ENCODE measurements around the gene MED29. TPM values are rescaled to one million over a fixed set of nuclear protein-coding genes. Genes with fewer than 3 reads are reported as not detected.
A peak's percentile ranks its signal among the peaks of the same experiment; 100 is the strongest.

The MED29 gene
- total and polyA plus RNA-seq, 2 of the 13 experiments (the other 11 are each of a cell fraction or from before 2014, with no cell fraction given), result 14.0 to 19.7 TPM

GRCh38 chr19:39410017-39410830, 19.0 kb downstream of the MED29 start (continued):
- TF ChIP-seq ARNTL (CRISPR knock-in tag; IDR thresholded peaks at IDR 0.05) (no peak), RARG (CRISPR knock-in tag; IDR thresholded peaks at IDR 0.05; ENCODE audit: low read depth) (no peak), FOXK2 (IDR thresholded peaks at IDR 0.05) (no peak), DDIT3 (CRISPR knock-in tag; IDR thresholded peaks at IDR 0.05) (no peak), ZNF572 (CRISPR knock-in tag; IDR thresholded peaks at IDR 0.05) (no peak), POLR2A (IDR thresholded peaks at IDR 0.05; ENCODE audit: insufficient read depth in 1 of 2, low read depth in 2 of 2, low read length in 2 of 2) (peak; percentile 21 to 51; a peak in 2 of 4 replicates), JDP2 (CRISPR knock-in tag; IDR thresholded peaks at IDR 0.05; ENCODE audit: borderline replicate concordance) (no peak), HNF1B (CRISPR knock-in tag; IDR thresholded peaks at IDR 0.05) (no peak), ZNF407 (CRISPR knock-in tag; IDR thresholded peaks at IDR 0.05; ENCODE audit: not compliant biosample characterization) (no peak), FOXA3 (CRISPR knock-in tag; IDR thresholded peaks at IDR 0.05) (no peak)

Measured in HepG2 (cell line).